Measurements from ENCODE around the gene CXCL12.

The CXCL12 gene

DNA sequence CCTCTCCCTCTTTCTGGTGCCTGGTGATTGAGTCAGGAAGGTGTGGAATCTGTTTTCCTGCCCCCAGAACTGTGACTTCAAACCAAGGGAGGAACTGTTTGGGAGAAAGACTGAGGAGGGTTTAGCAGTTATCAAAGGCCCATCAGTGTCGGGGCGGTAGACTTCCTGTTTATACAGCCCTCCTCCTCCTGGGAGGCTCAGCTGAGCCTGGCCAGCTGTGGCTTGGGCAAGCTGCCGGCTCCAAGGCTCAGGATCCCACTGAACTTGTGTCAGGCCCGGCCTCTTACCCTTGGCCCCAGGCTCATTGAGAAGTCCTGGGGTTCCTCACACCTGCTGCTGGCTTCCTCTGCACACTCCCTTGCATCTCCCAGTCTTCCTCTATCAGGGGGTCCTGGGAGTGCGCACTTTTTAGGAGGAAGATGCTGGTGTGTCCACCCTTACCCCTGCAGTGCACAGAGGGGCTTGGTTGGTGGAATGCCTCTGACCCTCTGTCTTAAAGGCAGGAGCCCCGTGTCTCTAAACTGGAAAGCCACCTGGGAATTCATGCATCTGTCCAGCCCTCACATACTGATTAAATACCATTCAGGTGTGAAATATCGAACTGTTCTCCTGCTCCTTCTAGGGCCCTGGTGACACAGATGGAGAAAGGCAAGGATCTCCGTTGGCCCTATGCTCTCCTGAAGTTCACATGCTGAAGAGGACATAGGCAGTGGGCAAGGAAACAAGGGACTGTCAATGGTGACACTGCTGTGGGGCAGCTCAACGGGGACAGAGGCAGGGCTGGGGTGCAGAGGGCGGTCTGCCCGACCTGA is 32.4 kb downstream of the CXCL12 start:
- POLR2A ChIA-PET, result no interaction called here
- no peak for DNase-seq (ENCODE audit: extremely low spot score)
- TF ChIP-seq NFRKB (IDR thresholded peaks at IDR 0.05), result no peak
- CTCF ChIA-PET, result interaction anchor here (0.6 kb wide), 1 partner anchor 18 kb away, joined by 4 read pairs; no protein-coding TSS in a partner anchor

DNA sequence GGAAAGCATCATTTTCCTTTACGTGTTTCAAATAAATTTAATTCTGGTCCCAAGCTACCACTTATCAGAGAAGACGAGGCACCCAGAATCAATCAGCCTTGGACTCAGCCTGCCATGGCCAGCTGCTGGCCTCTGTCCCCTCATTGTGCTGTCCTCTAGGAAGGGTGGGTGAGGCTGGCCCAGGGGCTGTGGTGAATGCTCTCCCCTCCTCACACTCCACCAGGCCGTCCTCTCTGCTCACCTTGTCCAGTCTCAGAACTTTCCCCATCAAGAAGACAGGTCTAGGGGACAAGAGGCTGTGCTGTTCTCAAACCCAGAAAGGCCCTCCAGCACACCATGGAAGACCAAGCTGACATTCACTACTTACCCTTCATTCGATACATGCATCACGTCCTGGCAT is 36.4 kb downstream of the CXCL12 start:
- CTCF ChIA-PET, result no interaction called here
- DNase-seq (ENCODE audit: extremely low spot score), result no peak
- TF ChIP-seq ZNF384 (IDR thresholded peaks at IDR 0.05) (no peak), BHLHE40 (IDR thresholded peaks at IDR 0.05; ENCODE audit: borderline replicate concordance) (no peak), HDGF (IDR thresholded peaks at IDR 0.05; ENCODE audit: borderline replicate concordance) (no peak), FOXK2 (IDR thresholded peaks at IDR 0.05) (no peak), FOXA1 (IDR thresholded peaks at IDR 0.05) (no peak), ELF4 (IDR thresholded peaks at IDR 0.05) (no peak), TARDBP (IDR thresholded peaks at IDR 0.05) (no peak)

GRCh38 chr10:44347609-44348400 is 37.1 kb downstream of the CXCL12 start:
- TF ChIP-seq SP1 (IDR thresholded peaks at IDR 0.05) (no peak), FOXK2 (IDR thresholded peaks at IDR 0.05) (no peak), ARNT (IDR thresholded peaks at IDR 0.05) (no peak), HDGF (IDR thresholded peaks at IDR 0.05; ENCODE audit: borderline replicate concordance) (no peak), TARDBP (IDR thresholded peaks at IDR 0.05) (no peak), NFRKB (IDR thresholded peaks at IDR 0.05) (no peak), BHLHE40 (IDR thresholded peaks at IDR 0.05; ENCODE audit: borderline replicate concordance) (no peak), ZNF384 (IDR thresholded peaks at IDR 0.05) (no peak), FOXA1 (IDR thresholded peaks at IDR 0.05) (no peak), LEF1 (IDR thresholded peaks at IDR 0.05; ENCODE audit: borderline replicate concordance) (no peak), SUZ12 (IDR thresholded peaks at IDR 0.05) (no peak), L3MBTL2 (conservative IDR thresholded peaks at IDR 0.05) (no peak), CTBP1 (IDR thresholded peaks at IDR 0.05; ENCODE audit: borderline replicate concordance) (no peak), ELF4 (IDR thresholded peaks at IDR 0.05) (no peak), FOXM1 (IDR thresholded peaks at IDR 0.05; ENCODE audit: borderline replicate concordance) (no peak)
- TF ChIP-seq, protein P1, sequence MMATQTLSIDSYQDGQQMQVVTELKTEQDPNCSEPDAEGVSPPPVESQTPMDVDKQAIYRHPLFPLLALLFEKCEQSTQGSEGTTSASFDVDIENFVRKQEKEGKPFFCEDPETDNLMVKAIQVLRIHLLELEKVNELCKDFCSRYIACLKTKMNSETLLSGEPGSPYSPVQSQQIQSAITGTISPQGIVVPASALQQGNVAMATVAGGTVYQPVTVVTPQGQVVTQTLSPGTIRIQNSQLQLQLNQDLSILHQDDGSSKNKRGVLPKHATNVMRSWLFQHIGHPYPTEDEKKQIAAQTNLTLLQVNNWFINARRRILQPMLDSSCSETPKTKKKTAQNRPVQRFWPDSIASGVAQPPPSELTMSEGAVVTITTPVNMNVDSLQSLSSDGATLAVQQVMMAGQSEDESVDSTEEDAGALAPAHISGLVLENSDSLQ (IDR thresholded peaks at IDR 0.05), result no peak
- CTCF ChIA-PET, result interaction anchor here (0.8 kb wide), 1 partner anchor 38 kb away, joined by 3 read pairs; no protein-coding TSS in a partner anchor
- POLR2A ChIA-PET, result no interaction called here
- no peak for DNase-seq (ENCODE audit: extremely low spot score)

More for the DNA sequence above, 36.4 kb downstream of the CXCL12 start:
- POLR2A ChIA-PET, result no interaction called here

- DNase-seq (ENCODE audit: extremely low spot score), result no peak
- ChIA-PET CTCF (no interaction called here), POLR2A (no interaction called here)
- TF ChIP-seq FOXA1 (IDR thresholded peaks at IDR 0.05) (no peak), CTBP1 (IDR thresholded peaks at IDR 0.05; ENCODE audit: borderline replicate concordance) (no peak), FOXM1 (IDR thresholded peaks at IDR 0.05; ENCODE audit: borderline replicate concordance) (no peak), SP1 (IDR thresholded peaks at IDR 0.05) (no peak), ELF4 (IDR thresholded peaks at IDR 0.05) (no peak), ZNF384 (IDR thresholded peaks at IDR 0.05) (no peak), HDGF (IDR thresholded peaks at IDR 0.05; ENCODE audit: borderline replicate concordance) (no peak), LEF1 (IDR thresholded peaks at IDR 0.05; ENCODE audit: borderline replicate concordance) (no peak), BHLHE40 (IDR thresholded peaks at IDR 0.05; ENCODE audit: borderline replicate concordance) (no peak), SUZ12 (IDR thresholded peaks at IDR 0.05) (no peak), FOXK2 (IDR thresholded peaks at IDR 0.05) (no peak), L3MBTL2 (conservative IDR thresholded peaks at IDR 0.05) (no peak), TARDBP (IDR thresholded peaks at IDR 0.05) (no peak)
- TF ChIP-seq, protein P1 (IDR thresholded peaks at IDR 0.05), result no peak
These were observed 40.2 kb downstream of the CXCL12 start for GRCh38 chr10:44344727-44345126.

DNA sequence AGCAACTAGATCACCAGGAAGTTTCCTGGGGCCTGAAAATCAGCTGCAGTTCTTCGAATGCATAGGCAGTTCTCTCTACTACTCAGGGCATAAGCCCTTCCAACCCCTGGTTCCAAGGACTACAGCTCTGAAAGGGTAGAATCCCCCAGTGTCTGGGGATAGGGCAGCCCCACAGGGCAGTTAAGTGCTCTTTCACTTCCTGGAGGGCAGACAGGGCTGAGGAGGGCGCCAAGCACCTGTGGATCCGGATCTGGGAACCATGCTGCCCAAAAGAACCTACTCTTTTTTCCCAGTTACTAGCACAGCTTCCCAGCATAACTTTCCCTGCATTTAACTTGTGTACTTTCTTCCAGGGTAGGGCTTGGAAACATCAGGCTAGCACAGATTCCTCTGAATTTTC is 41.1 kb downstream of the CXCL12 start:
- DNase-seq (ENCODE audit: extremely low spot score), result no peak
- CTCF ChIA-PET, result interaction anchor here (1.1 kb wide), 1 partner anchor 10 kb away, joined by 3 read pairs; no protein-coding TSS in a partner anchor
- POLR2A ChIA-PET, result no interaction called here

More for the DNA sequence above, 41.1 kb downstream of the CXCL12 start:
- no peak for TF ChIP-seq CTBP1 (IDR thresholded peaks at IDR 0.05; ENCODE audit: borderline replicate concordance)
- no peak for TF ChIP-seq BHLHE40 (IDR thresholded peaks at IDR 0.05; ENCODE audit: borderline replicate concordance)
- no peak for TF ChIP-seq TARDBP (IDR thresholded peaks at IDR 0.05)
- TF ChIP-seq L3MBTL2 (conservative IDR thresholded peaks at IDR 0.05), result no peak
- TF ChIP-seq SP1 (IDR thresholded peaks at IDR 0.05), result no peak
- no peak for TF ChIP-seq ARNT (IDR thresholded peaks at IDR 0.05)
- TF ChIP-seq SUZ12 (IDR thresholded peaks at IDR 0.05), result no peak
- no peak for TF ChIP-seq ELF4 (IDR thresholded peaks at IDR 0.05)
- TF ChIP-seq, protein P1 (IDR thresholded peaks at IDR 0.05), result no peak
- TF ChIP-seq NFRKB (IDR thresholded peaks at IDR 0.05), result no peak
- TF ChIP-seq FOXM1 (IDR thresholded peaks at IDR 0.05; ENCODE audit: borderline replicate concordance), result no peak
- no peak for TF ChIP-seq HDGF (IDR thresholded peaks at IDR 0.05; ENCODE audit: borderline replicate concordance)
- no peak for TF ChIP-seq LEF1 (IDR thresholded peaks at IDR 0.05; ENCODE audit: borderline replicate concordance)
- no peak for TF ChIP-seq FOXK2 (IDR thresholded peaks at IDR 0.05)
- no peak for TF ChIP-seq FOXA1 (IDR thresholded peaks at IDR 0.05)
- no peak for TF ChIP-seq ZNF384 (IDR thresholded peaks at IDR 0.05)

All from HEK293T (cell line).